HUES48 (cell line): ENCODE measurements around the gene SMARCB1.

Experiments used
- H3K27ac ChIP-seq: one replicate; pipeline ENCODE4 v1.7.0; 2013; ENCODE audit warnings: low read depth, low read length, inconsistent platforms
- H3K27me3 ChIP-seq: 2 replicates; pipeline ENCODE4 v1.6.1; 2013; ENCODE audit warnings: mild to moderate bottlenecking, low read length; ENCODE audit not compliant: control insufficient read depth, insufficient read depth
- H3K36me3 ChIP-seq: 2 replicates; pipeline ENCODE4 v1.6.1; 2013; ENCODE audit warnings: low read length; ENCODE audit not compliant: control insufficient read depth, insufficient read depth
- H3K4me1 ChIP-seq: 2 replicates; pipeline ENCODE4 v1.6.1; 2013; ENCODE audit warnings: mild to moderate bottlenecking, low read length; ENCODE audit not compliant: control insufficient read depth, insufficient read depth
- H3K4me3 ChIP-seq: 2 replicates; pipeline ENCODE4 v1.5.1; 2013; ENCODE audit warnings: mild to moderate bottlenecking, low read depth, low read length
- H3K9ac ChIP-seq: 2 replicates; pipeline ENCODE4 v1.6.1; 2013; ENCODE audit warnings: mild to moderate bottlenecking, low read depth, low read length, moderate library complexity
- H3K9me3 ChIP-seq: 2 replicates; pipeline ENCODE4 v1.6.1; 2013; ENCODE audit warnings: low read length; ENCODE audit not compliant: control insufficient read depth, insufficient read depth

The SMARCB1 gene

GRCh38 chr22:23786752-23787599 lies at the start of gene SMARCB1:
Gene SMARCB1 (plus strand): TSS chr22:23786966. CDS start chr22:23787170, 204 bp downstream.
- peak within 1 kb of the TSS; percentile 100 for H3K27ac ChIP-seq
- peak within 1 kb of the TSS; percentile 98 for H3K9ac ChIP-seq
- H3K36me3 ChIP-seq: peaks cover 10% of the 10 kb centered on the region; the same call in 1 of the 2 replicates

GRCh38 chr22:23737696-23738095 lies 49.1 kb upstream of the SMARCB1 start:
- Histone ChIP-seq H3K4me1 (no peaks in the 10 kb centered on the region), H3K36me3 (peaks cover 4% of the 10 kb centered on the region; the same call in 1 of the 2 replicates), H3K4me3 (no peak overlapping the region), H3K27me3 (no peaks in the 10 kb centered on the region), H3K9ac (no peak overlapping the region), H3K27ac (no peak overlapping the region), H3K9me3 (no peaks in the 10 kb centered on the region)

More at GRCh38 chr22:23786752-23787599, at the start of gene SMARCB1:
- Histone ChIP-seq H3K27me3 (no peaks in the 10 kb centered on the region), H3K4me1 (peaks cover 18% of the 10 kb centered on the region), H3K9me3 (no peaks in the 10 kb centered on the region), H3K4me3 (peak within 1 kb of the TSS; percentile 88)

GRCh38 chr22:23742505-23743264 lies 44.1 kb upstream of the SMARCB1 start:
- H3K4me3 ChIP-seq: no peak overlapping the region
- H3K27me3 ChIP-seq: no peaks in the 10 kb centered on the region
- H3K27ac ChIP-seq: no peak overlapping the region
- no peaks in the 10 kb centered on the region for H3K9me3 ChIP-seq
- H3K4me1 ChIP-seq: no peaks in the 10 kb centered on the region
- no peak overlapping the region for H3K9ac ChIP-seq
- H3K36me3 ChIP-seq: peaks cover 28% of the 10 kb centered on the region

GRCh38 chr22:23743303-23743705 lies 43.5 kb upstream of the SMARCB1 start:
- no peaks in the 10 kb centered on the region for H3K4me1 ChIP-seq
- H3K27ac ChIP-seq: no peak overlapping the region

GRCh38 chr22:23744001-23744400 lies 42.8 kb upstream of the SMARCB1 start:
- H3K36me3 ChIP-seq: peaks cover 28% of the 10 kb centered on the region
- H3K27me3 ChIP-seq: no peaks in the 10 kb centered on the region
- no peak overlapping the region for H3K4me3 ChIP-seq
- no peak overlapping the region for H3K27ac ChIP-seq
- no peaks in the 10 kb centered on the region for H3K4me1 ChIP-seq
- no peaks in the 10 kb centered on the region for H3K9me3 ChIP-seq
- no peak overlapping the region for H3K9ac ChIP-seq

More at GRCh38 chr22:23743303-23743705, 43.5 kb upstream of the SMARCB1 start:
- no peaks in the 10 kb centered on the region for H3K9me3 ChIP-seq
- H3K9ac ChIP-seq: no peak overlapping the region
- H3K36me3 ChIP-seq: peaks cover 28% of the 10 kb centered on the region
- H3K27me3 ChIP-seq: no peaks in the 10 kb centered on the region
- H3K4me3 ChIP-seq: no peak overlapping the region

- Histone ChIP-seq H3K4me1 (peaks cover under 1% of the 10 kb centered on the region; the same call in 1 of the 2 replicates), H3K9ac (no peak overlapping the region), H3K4me3 (no peak overlapping the region), H3K9me3 (no peaks in the 10 kb centered on the region), H3K27me3 (no peaks in the 10 kb centered on the region), H3K36me3 (peaks cover 28% of the 10 kb centered on the region), H3K27ac (no peak overlapping the region)
Observed at GRCh38 chr22:23744485-23744884, 42.3 kb upstream of the SMARCB1 start.

GRCh38 chr22:23745791-23746190 lies 41.0 kb upstream of the SMARCB1 start:
- H3K27me3 ChIP-seq: no peaks in the 10 kb centered on the region
- no peak overlapping the region for H3K27ac ChIP-seq
- H3K9me3 ChIP-seq: no peaks in the 10 kb centered on the region
- no peak overlapping the region for H3K4me3 ChIP-seq
- H3K4me1 ChIP-seq: peaks cover 4% of the 10 kb centered on the region; the same call in 1 of the 2 replicates
- H3K36me3 ChIP-seq: peaks cover 28% of the 10 kb centered on the region
- H3K9ac ChIP-seq: no peak overlapping the region

- Histone ChIP-seq H3K4me1 (peaks cover 4% of the 10 kb centered on the region; the same call in 1 of the 2 replicates), H3K4me3 (peak overlapping the region; percentile 79), H3K36me3 (peaks cover 3% of the 10 kb centered on the region; the same call in 1 of the 2 replicates), H3K27me3 (no peaks in the 10 kb centered on the region), H3K9me3 (no peaks in the 10 kb centered on the region), H3K9ac (no peak overlapping the region), H3K27ac (no peak overlapping the region)
Observed at GRCh38 chr22:23749841-23750301, 36.9 kb upstream of the SMARCB1 start.

GRCh38 chr22:23750367-23750713 lies 36.4 kb upstream of the SMARCB1 start:
- Histone ChIP-seq H3K36me3 (no peaks in the 10 kb centered on the region), H3K4me1 (peaks cover 4% of the 10 kb centered on the region; the same call in 1 of the 2 replicates), H3K4me3 (peak overlapping the region; percentile 79), H3K27ac (no peak overlapping the region), H3K27me3 (no peaks in the 10 kb centered on the region), H3K9ac (no peak overlapping the region), H3K9me3 (no peaks in the 10 kb centered on the region)

GRCh38 chr22:23750714-23751440 lies 35.9 kb upstream of the SMARCB1 start, which contains the start of gene ZNF70:
Gene ZNF70 (minus strand): TSS chr22:23751112. CDS start chr22:23745140, 5,972 bp downstream.
- Histone ChIP-seq H3K4me3 (peak within 1 kb of the TSS; percentile 84), H3K27ac (peak within 1 kb of the TSS; percentile 79), H3K9ac (peak within 1 kb of the TSS; percentile 85), H3K9me3 (no peaks in the 10 kb centered on the region), H3K4me1 (peaks cover 4% of the 10 kb centered on the region; the same call in 1 of the 2 replicates), H3K36me3 (no peaks in the 10 kb centered on the region), H3K27me3 (no peaks in the 10 kb centered on the region)
